Tibial nerve (tissue), 3 donors: Measurements from ENCODE around the gene C9orf50.

Experiments
- CTCF ChIP-seq, 5 experiments: fragments of 200-600 bp in 3 of 5; fragments of 450-650 bp in 2 of 5; sonication (generic) in 3 of 5; IDR thresholded peaks; one replicate each; pipeline ENCODE4 v1.5.1; 2016 to 2019; ENCODE audit warnings: antibody characterized with exemption in 5 of 5, mild to moderate bottlenecking in 3 of 5, moderate library complexity in 2 of 5
- POLR2A ChIP-seq, 2 donors: fragments of 450-650 bp; IDR thresholded peaks; one replicate each; pipeline ENCODE4 v1.6.1; 2017; ENCODE audit warnings: antibody characterized with exemption in 2 of 2, mild to moderate bottlenecking in 2 of 2, moderate library complexity in 2 of 2

- peak in 3 of 5 experiments; percentile 8 to 33 (median 24) for TF ChIP-seq CTCF (IDR thresholded peaks at IDR 0.05)
- peak in 1 of 2 donors; percentile 72 for TF ChIP-seq POLR2A (IDR thresholded peaks at IDR 0.05)
Observed at GRCh38 chr9:129613520-129614175, 7.3 kb downstream of the C9orf50 start.
